Myocyte (in vitro differentiated cells): ENCODE measurements around the gene ROPN1L. TPM values are rescaled to one million over a fixed set of nuclear protein-coding genes. Genes with fewer than 3 reads are reported as not detected.

Experiments
- DNase-seq: peaks from one replicate; pipeline ENCODE4 v3.0.0-alpha.2; 2012; ENCODE audit warnings: low read depth
- total RNA-seq: library from RNA; depleted of rRNA; stranded (reverse); fragments of >200 nt; gene quantifications from 2 replicates; pipeline ENCODE4 v1.2.3, GENCODE V29; 2014

The ROPN1L gene
- total RNA-seq, 1 donor from 2014 or later: 0.94 TPM

DNA sequence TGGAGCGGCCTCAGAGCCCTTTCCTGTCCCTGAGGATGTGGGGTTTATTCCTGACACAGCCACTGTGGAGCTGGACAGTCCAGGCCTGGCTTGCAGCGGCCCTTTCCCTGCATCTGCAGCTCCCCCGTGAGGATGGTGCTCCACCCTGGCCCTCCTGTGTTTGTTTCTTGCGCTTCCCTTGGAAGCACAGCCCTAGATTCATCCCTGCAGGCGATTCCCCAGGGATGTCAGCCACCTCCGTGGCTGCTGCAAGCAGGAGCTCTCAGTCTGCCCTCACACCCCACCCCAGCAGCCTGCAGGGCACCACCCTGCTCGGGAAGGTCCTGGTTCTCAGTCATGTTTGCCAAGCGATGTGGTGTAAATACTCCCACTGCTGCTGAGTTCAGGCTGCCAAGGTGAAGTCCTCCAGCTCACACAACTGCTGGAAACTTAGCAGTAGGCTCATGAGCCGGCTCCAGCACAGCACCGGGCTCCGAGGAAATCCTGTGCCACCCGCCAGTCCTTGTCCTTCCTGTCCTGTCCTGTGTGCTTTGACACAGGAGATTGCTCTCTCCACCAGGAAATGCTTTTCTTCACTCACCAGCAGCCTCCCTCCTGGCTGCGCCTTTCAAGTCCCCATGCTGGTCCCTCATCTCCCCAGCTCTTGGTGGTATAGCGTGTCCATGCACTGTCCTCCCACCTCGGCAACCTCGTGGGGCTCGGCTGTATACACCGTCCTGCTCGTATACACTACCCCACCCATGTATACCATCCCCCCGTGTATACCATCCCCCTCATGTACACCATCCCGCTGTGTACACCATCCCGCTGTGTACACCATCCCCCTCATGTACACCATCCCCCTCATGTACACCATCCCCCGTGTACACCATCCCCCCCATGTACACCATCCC lies 16.2 kb downstream of the ROPN1L start:
- DNase-seq: no peak

DNA sequence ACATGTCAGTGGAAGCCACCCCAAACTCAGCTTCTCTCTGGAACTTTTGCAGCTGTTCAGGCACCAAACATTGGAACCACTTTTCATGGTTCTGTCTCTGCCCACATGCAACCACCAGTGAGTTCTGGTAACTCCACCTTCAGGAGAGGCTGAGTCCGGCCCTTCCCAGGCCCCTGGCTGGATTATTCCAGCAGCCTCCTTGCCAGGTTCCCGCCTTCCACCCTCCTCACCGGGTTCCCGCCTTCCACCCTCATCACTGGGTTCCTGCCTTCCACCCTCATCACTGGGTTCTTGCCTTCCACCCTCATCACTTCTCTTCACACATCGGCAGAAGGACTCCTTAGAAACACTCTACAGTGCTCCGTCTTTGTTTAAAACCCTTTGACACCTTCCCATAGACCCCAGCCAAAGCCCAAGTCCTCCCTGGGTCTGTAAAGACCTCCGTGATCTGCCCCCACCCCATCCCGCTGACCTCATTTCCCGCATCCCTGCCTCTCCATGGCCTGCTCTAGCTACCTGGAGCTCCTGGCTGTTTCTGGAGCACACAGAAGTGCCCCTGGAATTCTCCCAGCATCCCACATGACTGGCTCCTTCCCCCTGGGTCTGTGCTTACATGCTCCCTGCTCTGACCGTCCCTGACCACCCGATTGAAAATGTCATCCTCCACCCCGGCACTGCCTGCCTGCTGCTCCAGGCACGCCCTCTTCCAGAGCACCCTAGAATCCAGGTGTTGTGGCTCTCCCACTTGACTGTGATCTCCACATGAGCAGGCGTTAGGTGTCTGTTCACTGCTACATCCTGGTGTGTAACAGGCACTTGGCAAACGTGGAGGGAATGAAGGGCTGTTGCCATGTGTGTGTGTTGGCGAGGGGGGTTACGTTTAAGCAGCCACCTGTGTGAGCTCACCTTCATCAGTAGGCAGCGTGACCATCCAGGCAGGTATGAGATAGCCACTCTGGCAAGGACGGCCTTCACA lies 17.7 kb downstream of the ROPN1L start:
- DNase-seq: no peak

DNA sequence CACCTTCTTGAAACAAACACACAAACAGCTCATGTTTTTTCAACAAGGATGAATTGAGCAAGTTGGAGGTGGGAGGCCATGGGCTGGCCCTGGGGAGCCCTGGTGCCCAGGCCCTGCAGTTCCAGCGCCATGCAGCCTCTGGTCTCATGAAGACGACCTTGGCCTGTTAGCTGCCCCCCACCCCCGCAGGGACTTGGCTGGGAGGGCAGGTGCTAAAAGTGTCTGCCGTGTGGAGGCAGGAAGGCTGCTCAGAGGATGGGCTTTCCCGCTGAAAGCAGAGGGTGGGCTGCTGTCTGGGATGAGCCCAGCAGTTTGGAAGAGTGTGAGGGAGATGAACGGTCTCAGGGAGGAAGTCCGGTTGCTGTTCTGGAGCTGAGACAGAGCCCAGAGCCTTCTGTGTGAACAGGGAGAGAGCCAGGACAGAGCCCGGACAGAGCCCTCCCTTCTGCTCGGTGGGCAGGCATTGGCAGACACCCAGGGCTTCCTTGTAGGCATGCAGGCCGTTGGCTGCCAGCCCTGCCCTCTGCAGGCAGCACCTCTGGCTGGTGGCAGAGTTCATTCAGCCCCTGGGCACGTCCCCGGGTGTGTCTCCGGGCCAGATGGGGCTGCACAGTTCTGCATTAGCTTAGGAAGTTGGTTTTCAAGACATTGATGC lies 18.7 kb downstream of the ROPN1L start:
- DNase-seq: peak; percentile 46

DNA sequence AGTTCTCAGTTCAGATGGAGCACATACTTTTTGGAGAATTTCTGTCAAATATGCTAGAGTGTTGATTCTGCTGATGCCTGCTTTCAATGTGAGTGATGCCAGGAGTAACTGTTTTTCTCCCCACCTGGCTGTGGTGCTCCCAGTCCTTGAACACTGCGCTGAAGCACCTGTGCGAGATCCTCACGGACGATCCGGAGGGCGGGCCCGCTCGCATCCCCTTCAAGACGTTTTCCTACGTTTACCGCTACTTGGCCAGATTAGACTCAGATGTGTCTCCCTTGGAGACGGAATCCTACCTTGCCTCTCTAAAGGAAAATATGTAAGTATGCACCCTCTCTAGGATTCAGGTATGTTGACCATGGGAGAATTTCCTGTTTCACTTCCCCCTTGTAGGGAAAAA lies 19.4 kb downstream of the ROPN1L start:
- DNase-seq: no peak

DNA sequence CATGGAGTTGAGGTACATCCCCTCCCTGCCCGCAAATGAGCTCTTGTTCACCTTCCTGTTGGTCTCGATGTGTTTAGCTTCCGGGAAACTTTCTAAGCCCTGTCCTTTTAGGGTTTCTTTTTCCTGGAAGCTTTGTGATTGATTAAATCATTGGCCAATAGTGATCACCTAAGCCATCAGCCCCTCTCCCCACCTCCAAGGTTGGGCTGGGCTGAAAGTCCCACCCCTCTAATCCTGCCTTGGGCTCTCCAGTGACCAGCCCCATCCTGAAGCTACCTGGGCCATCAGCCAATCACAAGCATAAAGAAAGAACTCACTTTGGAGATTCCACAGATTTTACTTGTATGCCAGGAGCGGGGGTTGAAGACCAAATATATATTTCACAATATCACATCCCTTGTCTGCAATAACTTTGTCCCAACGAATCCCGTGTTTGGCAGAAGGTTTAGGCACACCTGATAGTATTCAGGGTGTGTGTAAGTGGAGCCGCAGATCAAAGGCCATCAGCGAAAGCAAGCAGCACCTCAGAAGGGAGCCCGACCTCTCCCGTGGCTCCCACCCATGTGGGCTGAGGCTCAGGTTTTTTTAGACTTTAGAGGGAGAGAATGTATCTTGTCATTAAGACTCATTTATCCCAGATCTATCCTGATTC lies 20.4 kb downstream of the ROPN1L start:
- DNase-seq: no peak

DNA sequence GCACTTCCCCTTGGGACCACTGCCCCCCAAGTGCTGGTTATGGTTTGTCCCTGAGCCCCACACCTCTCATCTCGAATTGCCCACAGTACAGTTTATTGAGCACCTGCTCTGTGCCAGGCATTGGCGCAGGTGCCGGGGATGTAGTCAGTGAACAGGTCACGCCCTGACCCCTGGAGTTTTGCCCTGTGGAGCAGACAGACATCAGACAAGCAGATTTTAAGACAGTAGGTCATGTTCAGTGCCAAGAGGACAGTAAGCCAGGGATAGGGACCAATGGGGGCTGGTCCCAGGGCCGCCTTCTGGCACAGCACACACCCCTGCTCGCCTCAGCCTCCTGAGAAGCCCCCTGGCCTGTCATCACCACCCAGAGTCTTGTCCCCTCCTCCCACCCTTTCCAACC lies 21.9 kb downstream of the ROPN1L start:
- no peak for DNase-seq

DNA sequence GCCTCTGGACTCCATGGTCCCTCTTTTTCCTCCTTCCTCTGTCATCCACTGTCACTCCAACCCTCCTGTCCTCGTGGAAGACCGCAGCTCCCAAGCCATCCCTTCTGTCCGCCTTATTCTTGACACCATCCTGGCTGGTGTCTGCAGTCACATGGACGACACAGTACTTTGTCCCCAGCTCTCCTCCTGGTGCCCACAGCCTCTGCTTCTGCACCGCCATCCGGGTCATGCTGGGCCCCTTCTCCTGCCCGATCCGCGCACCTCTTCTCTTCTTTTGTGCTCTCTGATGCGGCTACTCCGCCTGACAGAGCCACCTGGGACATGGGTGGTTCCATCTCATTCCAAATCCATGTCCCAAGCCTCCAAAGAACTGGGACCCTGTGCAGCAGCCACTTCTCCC lies 22.5 kb downstream of the ROPN1L start:
- DNase-seq: no peak

DNA sequence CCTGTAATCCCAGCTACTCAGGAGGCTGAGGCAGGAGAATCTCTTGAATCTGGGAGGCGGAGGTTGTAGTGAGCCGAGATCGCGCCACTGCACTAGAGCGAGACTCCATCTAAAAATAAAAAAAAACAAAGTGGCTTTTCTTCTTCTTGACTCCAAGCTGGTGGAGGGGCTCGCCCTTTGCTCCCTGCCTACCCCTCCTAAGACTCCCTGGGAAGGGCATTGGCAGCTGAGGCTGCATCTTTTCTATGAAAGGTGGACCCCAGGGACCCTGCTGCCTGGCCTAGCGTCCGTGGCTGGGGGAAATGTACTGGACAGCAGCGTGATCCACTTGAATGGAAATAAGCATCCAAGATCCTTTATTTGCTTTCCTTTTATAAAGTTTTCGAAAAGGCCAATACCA lies 24.0 kb downstream of the ROPN1L start:
- no peak for DNase-seq

DNA sequence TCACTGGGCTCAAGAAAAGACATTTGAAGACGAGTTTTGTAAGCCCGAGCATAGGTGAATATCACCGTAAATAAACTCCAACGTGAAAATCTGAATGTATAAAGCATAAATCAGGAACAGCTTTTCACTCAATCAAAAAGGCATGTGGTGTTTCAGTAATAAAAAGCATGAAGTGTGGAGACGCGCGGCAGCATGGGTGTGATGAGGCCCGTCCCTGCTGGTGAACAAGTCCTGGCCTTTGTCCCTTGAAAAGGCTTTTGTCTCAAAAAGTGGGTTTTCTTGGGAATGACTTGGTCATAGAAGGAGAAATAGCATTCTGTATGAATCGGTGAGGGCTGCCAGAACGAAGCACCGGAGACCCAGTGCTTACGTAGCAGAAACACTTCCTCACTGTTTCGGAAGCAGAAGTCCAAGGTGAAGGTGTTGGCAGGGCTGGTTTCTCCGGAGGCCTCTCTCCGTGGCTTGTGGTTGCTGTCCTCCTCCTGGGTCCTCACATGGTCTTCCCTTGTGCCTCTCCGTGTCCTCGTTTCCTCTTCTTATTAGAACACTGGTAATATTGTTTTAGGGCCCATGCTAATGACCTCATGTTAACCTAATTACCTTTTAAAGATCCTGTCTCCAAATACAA lies 24.9 kb downstream of the ROPN1L start:
- no peak for DNase-seq

DNA sequence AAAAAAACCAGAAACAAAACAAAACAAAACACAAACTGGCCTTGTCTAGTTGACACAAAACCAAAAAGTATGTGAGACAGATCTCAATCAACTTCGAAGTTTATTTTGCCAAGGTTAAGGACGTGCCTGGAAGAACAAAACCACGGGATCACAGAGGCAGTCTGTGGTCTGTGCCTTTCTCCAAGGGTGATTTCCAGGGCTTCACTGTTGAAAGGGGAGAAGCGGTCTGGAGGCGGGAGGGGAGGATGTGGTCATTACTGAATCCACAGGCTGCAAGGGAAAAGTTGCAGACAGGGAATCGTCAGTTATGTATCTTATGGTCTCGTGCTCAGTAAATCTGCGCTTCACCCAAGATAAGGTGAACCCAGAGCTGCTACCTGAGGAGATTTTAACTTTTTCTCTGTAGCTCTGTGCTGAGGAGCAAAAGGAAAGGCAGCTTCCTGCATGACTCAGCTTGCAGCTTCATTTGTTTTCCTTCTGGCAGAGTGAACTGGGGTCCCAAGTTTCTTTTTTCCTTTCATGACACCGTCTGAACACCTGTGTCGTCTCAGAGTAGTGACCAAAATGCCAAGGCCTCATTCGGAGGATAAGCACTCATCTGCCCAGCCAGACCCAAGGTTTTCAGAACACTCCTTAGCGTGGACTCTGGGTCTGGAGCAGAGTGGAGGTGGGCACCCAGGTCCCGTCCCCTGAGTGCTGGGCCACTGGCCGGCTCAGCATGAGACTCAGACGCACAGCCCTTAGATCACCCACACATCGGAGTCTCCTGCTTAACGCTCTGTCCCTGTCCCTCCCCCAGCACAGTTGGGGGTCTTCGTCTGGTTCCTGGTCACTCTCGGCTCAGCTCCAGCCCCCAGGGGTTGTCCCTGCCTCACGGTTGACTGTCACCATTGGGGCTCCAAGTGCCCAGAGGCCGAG lies 25.9 kb downstream of the ROPN1L start:
- peak; percentile 71 for DNase-seq

DNA sequence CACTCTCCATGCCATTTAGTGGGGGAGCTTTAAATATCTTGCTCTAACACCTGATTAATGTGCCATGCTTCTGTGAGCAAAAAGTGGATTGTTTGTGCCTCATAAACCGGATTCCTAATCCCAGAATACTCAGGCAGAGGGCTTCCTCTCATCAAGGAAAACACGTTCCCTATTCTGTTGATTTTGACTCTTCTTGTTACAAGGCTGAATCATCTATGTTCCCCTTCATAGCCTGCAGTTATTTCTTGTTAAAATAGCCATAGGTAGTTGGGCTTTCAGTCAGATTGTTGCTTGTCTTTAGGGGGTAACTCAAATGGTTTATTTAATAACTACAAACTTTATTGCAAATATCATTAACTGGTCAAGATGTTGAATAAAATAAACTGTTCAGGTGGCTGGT lies 26.6 kb downstream of the ROPN1L start:
- DNase-seq: no peak

DNA sequence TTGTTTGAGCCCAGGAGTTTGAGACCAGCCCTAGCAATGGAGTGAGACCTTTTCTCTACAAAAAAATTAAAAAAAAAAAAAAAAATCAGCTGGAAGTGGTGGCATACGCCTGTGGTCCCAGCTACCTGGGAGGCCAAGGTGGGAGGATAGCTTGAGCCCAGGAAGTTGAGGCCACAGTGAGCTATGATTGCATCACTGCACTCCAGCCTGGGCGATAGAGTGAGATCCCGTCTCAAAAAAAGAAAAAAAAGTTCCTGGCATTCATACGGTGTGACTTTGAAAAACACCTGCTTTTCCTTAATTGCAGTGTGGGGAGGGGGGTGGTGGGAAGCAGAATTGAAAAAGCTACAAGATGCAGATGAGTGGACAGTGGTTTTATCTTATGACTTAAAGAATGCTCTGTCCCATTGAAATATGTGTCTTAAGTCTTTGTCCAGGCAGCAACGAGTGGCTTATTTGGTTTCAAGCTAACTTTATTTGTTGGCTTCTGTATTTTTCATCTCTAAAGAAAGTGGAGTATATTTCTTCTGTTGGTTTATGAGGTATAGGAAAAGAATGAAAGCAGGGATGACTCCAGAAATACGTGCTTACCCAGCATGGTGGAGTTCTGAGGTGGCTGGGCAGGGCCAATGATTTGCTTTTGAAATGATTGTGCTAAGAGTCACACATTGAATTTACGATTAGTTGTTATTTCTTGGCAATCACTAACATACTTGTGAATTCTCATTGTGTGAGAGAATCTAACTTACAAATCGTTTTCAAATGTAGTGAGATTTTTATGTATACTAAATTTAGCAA lies 27.8 kb downstream of the ROPN1L start:
- DNase-seq: no peak

DNA sequence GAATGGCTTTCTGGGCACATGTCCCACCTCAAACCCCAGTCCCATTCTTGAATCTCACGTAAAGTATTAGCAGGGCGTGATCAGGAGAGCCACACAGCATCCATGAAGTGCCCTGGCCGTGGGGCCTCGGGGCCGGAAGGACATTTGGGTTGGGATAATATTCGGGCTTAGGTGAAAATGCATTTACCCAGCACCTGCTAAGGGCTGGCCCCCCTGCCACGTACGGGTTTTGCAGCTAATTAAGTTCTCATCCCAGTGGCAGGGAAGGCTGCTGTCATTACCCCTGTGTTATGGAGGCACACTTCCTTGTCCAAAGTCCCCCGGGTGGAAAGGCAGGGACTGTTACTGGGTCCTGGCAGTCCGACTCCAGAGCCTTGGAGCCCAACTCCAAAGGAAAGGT lies 29.0 kb downstream of the ROPN1L start:
- no peak for DNase-seq

DNA sequence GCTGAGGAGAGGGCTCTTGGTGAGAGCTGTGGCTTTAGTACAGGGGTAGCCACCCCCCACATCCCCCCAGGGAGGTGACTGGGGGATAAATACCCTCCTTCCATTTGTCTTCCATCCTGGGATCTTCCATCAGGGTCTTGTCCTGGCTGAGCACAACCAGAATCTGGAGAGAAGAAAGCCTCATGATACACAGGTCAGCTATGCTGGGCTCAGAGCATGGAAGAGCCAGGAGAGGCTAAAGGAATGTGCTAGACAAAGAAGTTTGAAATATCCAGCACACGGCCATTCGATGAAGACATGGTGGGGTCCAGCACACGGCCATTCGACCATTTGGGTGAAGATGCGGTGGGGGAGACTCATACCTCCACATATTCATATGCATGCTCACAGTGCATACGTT lies 30.0 kb downstream of the ROPN1L start:
- DNase-seq: no peak

DNA sequence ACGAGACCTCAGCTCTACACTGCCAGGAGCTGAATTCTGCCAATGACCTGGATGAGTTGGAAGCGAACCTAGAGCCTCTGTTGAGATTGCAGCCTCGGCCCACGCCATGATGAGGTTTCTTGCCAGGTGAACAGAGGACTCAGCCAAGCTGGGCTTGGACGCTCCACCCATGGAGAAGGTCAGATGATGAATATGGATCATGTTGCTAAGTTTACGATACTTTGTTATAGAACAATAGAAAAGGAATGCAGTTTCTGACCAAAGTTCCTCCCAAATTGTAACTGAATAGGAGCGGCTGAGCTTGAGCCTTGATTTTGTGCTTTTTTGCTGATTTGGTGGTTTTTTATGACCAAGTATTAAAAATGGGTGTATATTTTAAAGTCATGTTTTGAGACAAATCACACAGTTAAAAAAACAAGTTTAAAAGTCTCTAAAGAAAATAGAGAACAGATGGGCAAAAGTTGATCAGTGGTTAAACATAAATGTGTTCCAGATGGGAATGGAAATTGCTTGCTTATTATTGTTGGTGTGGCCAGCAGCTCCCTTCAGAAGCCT lies 32.9 kb downstream of the ROPN1L start:
- no peak for DNase-seq

DNA sequence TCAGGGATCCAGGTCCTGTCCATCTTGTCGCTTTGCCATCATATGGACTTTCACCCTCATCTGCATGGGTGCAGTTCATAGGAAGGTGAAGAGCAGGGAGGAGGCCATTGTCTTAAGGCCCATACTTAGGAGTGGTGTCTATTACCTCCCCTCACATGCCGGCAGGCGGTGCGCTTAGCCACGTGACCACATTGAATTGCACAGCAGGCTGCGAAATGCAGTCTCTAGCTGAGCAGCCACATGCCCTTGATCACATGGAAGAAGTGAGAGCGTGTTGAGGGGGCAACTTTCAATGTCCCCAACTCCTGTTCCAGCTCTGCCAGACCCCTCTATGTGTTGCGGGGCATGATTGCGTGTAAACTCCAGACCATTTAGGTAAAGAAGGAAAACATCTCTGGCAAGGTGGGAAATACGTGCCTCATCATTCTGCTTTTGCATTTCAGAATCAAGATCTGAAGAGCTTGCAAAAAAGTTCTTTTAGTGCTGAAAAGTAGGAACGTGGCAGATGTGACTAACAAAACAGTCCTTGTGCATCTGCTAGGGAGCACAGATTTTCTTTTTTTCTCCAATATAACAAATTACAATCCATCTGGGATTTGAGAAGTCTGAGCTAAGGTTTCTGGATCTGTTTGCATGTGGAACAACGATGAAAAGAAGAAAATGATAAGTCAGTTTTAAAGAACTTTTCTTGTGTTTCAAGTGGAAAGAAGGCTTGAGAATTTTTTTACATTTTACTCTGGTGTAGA lies 34.4 kb downstream of the ROPN1L start:
- no peak for DNase-seq

DNA sequence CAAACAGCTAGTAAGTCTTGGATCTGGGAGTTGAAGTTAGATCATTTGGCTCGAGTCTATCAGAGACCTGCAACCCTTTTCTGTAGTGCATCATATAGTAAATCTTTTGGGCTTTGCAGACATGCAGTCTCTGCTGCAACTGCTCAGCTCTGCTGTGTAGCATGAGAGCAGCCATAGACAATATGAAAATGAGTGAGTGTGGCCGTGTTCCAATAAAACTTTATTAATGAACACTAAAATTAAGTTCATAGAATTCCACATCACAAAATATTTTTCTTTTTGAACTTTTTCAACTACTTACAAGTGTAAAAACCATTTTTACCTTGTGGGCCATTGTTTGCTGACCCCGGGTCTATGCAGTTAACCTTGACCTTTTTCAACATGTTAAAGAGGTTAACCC lies 35.2 kb downstream of the ROPN1L start:
- no peak for DNase-seq

DNA sequence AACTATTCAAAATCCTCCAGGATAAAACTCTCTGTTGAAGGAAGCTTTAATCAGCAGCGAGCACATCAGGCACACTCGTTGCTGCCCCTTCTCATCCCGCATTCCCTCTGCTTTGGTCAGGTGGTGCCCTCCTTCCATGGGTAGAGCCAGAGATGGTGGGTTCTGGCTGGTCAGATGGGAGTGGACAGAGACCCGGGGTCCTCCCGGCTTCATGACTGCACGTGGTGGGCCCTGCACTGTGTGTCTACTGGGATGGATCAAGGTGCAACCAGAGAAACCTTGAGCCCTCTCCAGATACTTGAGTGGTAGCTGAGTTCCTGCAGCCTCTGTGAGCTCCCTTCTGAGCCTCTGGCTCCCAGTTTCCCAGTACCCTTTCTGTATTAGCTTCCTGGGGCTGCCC lies 36.3 kb downstream of the ROPN1L start:
- DNase-seq: no peak
